A549 (cell line): Measurements from ENCODE around the gene NEURL1. TPM values are rescaled to one million over a fixed set of nuclear protein-coding genes. Genes with fewer than 3 reads are reported as not detected.

Experiments
- ATAC-seq, 2 experiments: fragments of 200-7000 bp in 1 of 2; fragments of >200 bp in 1 of 2; cut with Nextera tagmentation in 1 of 2; cut with Tn5 transposase in 1 of 2; 3 replicates each; pipeline versions ENCODE4 v1.8.0 to v1.9.1; 2018 to 2020; ENCODE audit warnings: mild to moderate bottlenecking in 1 of 2, moderate library complexity in 1 of 2
- CTCF ChIA-PET: fragments of 300-600 bp; sonication (Branson Sonifier 250); formaldehyde crosslinking; extraction: SDS; loops from one replicate; lab custom pipeline; 2021; ENCODE audit warnings: antibody characterized with exemption, inconsistent platforms; lab: Yijun Ruan, JAX
- POLR2A ChIA-PET: fragments of 350-600 bp; formaldehyde crosslinking; extraction: SDS; loops from one replicate; lab custom pipeline; 2021; ENCODE audit warnings: antibody characterized with exemption, inconsistent platforms; lab: Yijun Ruan, JAX
- DNase-seq, 2 experiments: peaks; one replicate each; pipeline versions ENCODE4 v3.0.0 to v3.0.0-alpha.2; 2011 to 2016; ENCODE audit warnings: low read depth in 1 of 2, low spot score in 1 of 2
- FAIRE-seq: peaks from 2 replicates; lab custom pipeline; 2011; peaks lifted over from hg19 to GRCh38; lab: Jason Lieb, UNC
- H3K27ac ChIP-seq, 2 experiments: fragments of >200 bp; sonication (Bioruptor Twin); formaldehyde crosslinking; 3 replicates each; pipeline ENCODE4 v1.5.1; 2016 to 2017
- H3K4me1 ChIP-seq: fragments of >200 bp; sonication (Bioruptor Twin); formaldehyde crosslinking; 3 replicates; pipeline ENCODE4 v1.6.1; 2016
- H3K4me2 ChIP-seq: fragments of >200 bp; sonication (Bioruptor Twin); formaldehyde crosslinking; 3 replicates; pipeline ENCODE4 v1.6.1; 2016
- H3K4me3 ChIP-seq: fragments of >200 bp; sonication (Bioruptor Twin); formaldehyde crosslinking; 3 replicates; pipeline ENCODE4 v1.5.1; 2016
- H3K9me3 ChIP-seq: fragments of >200 bp; sonication (Bioruptor Twin); formaldehyde crosslinking; 3 replicates; pipeline ENCODE4 v1.6.1; 2016
- CBX2 ChIP-seq: fragments of 200-600 bp; sonication (generic); IDR thresholded peaks from 2 replicates; pipeline ENCODE4 v1.6.1; 2016; ENCODE audit warnings: low read depth, mild to moderate bottlenecking, borderline replicate concordance
- CEBPB ChIP-seq, 2 experiments: fragments of >200 bp in 1 of 2; sonication (Bioruptor Twin) in 1 of 2; formaldehyde crosslinking in 1 of 2; IDR thresholded peaks; 2 replicates each; pipeline ENCODE4 v1.6.1; 2012 to 2016
- CHD2 ChIP-seq: fragments of 150-350 bp; IDR thresholded peaks from 2 replicates; pipeline ENCODE4 v1.6.1; 2014; ENCODE audit warnings: low read length; ENCODE audit not compliant: partially characterized antibody
- EHMT2 ChIP-seq: fragments of 200-600 bp; sonication (generic); IDR thresholded peaks from 2 replicates; pipeline ENCODE4 v1.6.1; 2016; ENCODE audit warnings: antibody characterized with exemption, low read depth, mild to moderate bottlenecking, moderate library complexity
- FOSB ChIP-seq: fragments of 250-450 bp; sonication (Bioruptor Pico); IDR thresholded peaks from 2 replicates; pipeline ENCODE4 v1.5.0; 2020; ENCODE audit warnings: mild to moderate bottlenecking, moderate library complexity
- FOSL2 ChIP-seq, 2 experiments: fragments of 450-650 bp in 1 of 2; fragments of >200 bp in 1 of 2; sonication (Bioruptor Twin) in 1 of 2; formaldehyde crosslinking; IDR thresholded peaks; 2 replicates each; pipeline versions ENCODE4 v1.5.0 to v1.6.1; 2016 to 2020; ENCODE audit warnings: mild to moderate bottlenecking in 1 of 2, moderate library complexity in 1 of 2
- GATA3 ChIP-seq: IDR thresholded peaks from 2 replicates; pipeline ENCODE4 v1.6.1; 2012; ENCODE audit warnings: borderline replicate concordance
- HOXA7 ChIP-seq: fragments of 250-450 bp; sonication (Bioruptor Pico); IDR thresholded peaks from 2 replicates; pipeline ENCODE4 v1.5.0; 2020; ENCODE audit warnings: mild to moderate bottlenecking, moderate library complexity
- HOXB5 ChIP-seq: fragments of 250-450 bp; sonication (Bioruptor Pico); IDR thresholded peaks from 2 replicates; pipeline ENCODE4 v1.5.0; 2020; ENCODE audit warnings: mild to moderate bottlenecking, moderate library complexity
- JUN ChIP-seq, 2 experiments: fragments of >200 bp; sonication (Bioruptor Twin); formaldehyde crosslinking; IDR thresholded peaks; 2 replicates in 1 of 2; 3 replicates in 1 of 2; pipeline ENCODE4 v1.6.1; 2016 to 2017
- KDM1A ChIP-seq: fragments of 200-600 bp; sonication (generic); IDR thresholded peaks from 2 replicates; pipeline ENCODE4 v1.6.1; 2016; ENCODE audit warnings: low read depth, mild to moderate bottlenecking
- MAFK ChIP-seq: fragments of 450-650 bp; IDR thresholded peaks from 2 replicates; pipeline ENCODE4 v1.6.1; 2014; ENCODE audit not compliant: partially characterized antibody
- MAZ ChIP-seq: fragments of 150-350 bp; IDR thresholded peaks from 2 replicates; pipeline ENCODE4 v1.6.1; 2014; ENCODE audit warnings: antibody characterized with exemption, low read depth, low read length, borderline replicate concordance
- PHF8 ChIP-seq: fragments of 200-600 bp; sonication (generic); IDR thresholded peaks from 2 replicates; pipeline ENCODE4 v1.6.1; 2016; ENCODE audit warnings: low read depth, mild to moderate bottlenecking, antibody characterized with exemption, moderate library complexity, borderline replicate concordance
- POLR2A ChIP-seq: IDR thresholded peaks from 2 replicates; pipeline ENCODE4 v1.6.1; 2012; ENCODE audit warnings: mild to moderate bottlenecking, low read length
- REST ChIP-seq: fragments of 200-600 bp; sonication (generic); IDR thresholded peaks from 2 replicates; pipeline ENCODE4 v1.6.1; 2016; ENCODE audit warnings: antibody characterized with exemption, mild to moderate bottlenecking, moderate library complexity
- SMC3 ChIP-seq: fragments of >200 bp; sonication (Bioruptor Twin); formaldehyde crosslinking; IDR thresholded peaks from 3 replicates; pipeline ENCODE4 v1.6.1; 2018; ENCODE audit warnings: inconsistent platforms
- SREBF2 ChIP-seq: fragments of 450-650 bp; IDR thresholded peaks from 2 replicates; pipeline ENCODE4 v1.6.1; 2014; ENCODE audit warnings: mild to moderate bottlenecking, moderate library complexity
- TFCP2L1 ChIP-seq: fragments of 250-450 bp; sonication (Bioruptor Pico); IDR thresholded peaks from 2 replicates; pipeline ENCODE4 v1.5.0; 2021; ENCODE audit warnings: mild to moderate bottlenecking
- TP53 ChIP-seq: fragments of 250-450 bp; sonication (Bioruptor Pico); IDR thresholded peaks from 2 replicates; pipeline ENCODE4 v1.5.0; 2021; ENCODE audit warnings: mild to moderate bottlenecking, moderate library complexity
- ZC3H11A ChIP-seq: fragments of 450-650 bp; IDR thresholded peaks from 2 replicates; pipeline ENCODE4 v1.6.1; 2014; ENCODE audit warnings: antibody characterized with exemption, mild to moderate bottlenecking
- ZNF302 ChIP-seq: fragments of 250-450 bp; sonication (Bioruptor Pico); IDR thresholded peaks from 2 replicates; pipeline ENCODE4 v1.9.0; 2021; ENCODE audit warnings: inconsistent platforms, mild to moderate bottlenecking, moderate library complexity
- WGBS: methylation state at CpG from one replicate; pipeline ENCODE4 v1.1.6; 2017; ENCODE audit errors: missing lambda C conversion rate; 5-methylcytosine and 5-hydroxymethylcytosine counted together
- polyA plus RNA-seq, 4 experiments: library from polyadenylated mRNA; depleted of rRNA in 3 of 4; stranded (reverse); fragments of >200 nt; fragmentation: RNase III in 1 of 4; extraction: RNeasy Plus Mini Kit Qiagen cat#74134 plus additional on column Dnase treatment in 1 of 4; gene quantifications; 2 replicates in 3 of 4; 3 replicates in 1 of 4; pipeline ENCODE4 v1.2.3, GENCODE V29; 2011 to 2017
- TF ChIP-seq, protein P1 (sequence below): fragments of 250-450 bp; sonication (Bioruptor Pico); IDR thresholded peaks from 2 replicates; pipeline ENCODE4 v1.5.0; 2021; ENCODE audit warnings: mild to moderate bottlenecking, moderate library complexity, borderline replicate concordance
- TF ChIP-seq, protein P2 (sequence below): IDR thresholded peaks from 2 replicates; pipeline ENCODE4 v1.6.1; 2012; ENCODE audit warnings: low read depth, borderline replicate concordance

NEURL1 gene
- polyA plus RNA-seq, 2 of the 4 experiments (the other 2 are of a cell fraction): 0.06 to 0.37 TPM

DNA sequence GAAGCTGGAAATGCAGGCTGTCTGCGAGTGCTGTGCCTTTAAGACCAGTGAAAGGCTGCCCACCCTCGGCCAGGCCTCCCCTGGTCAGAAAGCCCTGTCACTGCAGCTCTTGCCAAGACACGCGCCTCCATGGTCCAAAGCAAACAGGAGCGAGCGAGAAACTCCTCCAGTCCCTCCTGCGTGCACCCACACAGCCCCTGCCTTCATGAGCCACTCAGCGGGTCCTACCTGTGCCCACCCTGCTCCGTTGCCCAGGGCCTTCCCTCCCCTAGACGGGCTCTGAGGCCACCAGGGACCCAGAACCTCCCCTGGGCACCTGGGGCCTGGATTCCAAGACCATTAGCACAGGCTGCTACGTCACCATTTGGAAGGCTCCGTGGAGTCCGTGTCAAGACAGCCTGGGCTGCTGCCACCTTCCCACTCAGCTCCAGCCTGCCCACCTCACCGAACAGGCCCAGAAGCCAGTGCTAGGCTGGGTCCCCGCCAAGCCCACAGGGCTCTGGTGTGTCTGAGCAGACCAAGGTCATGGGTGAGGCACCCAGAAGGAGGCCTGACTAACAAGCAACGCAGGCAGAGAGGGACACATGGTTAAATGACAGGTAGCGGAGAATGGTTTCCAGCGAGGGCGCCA lies 144.5 kb downstream of the NEURL1 start:
- Histone ChIP-seq H3K4me1 (no peaks in the 10 kb centered on the region; the same call in 2 of the 3 replicates), H3K9me3 (no peaks in the 10 kb centered on the region), H3K4me2 (no peak overlapping the region), H3K27ac (no peak overlapping the region; a peak in 1 of 6 replicates), H3K4me3 (no peak overlapping the region)
- ChIA-PET POLR2A (no interaction called here), CTCF (interaction anchor here (0.6 to 2.5 kb wide), 5 partner anchors 33 to 74 kb away, joined by 3 to 12 read pairs (median 4); no protein-coding TSS in a partner anchor)
- ATAC-seq (no peak), DNase-seq (no peak), FAIRE-seq (no peak)
- WGBS: 85% methylated on average over 16 of the region's 19 CpGs
- no peak for TF ChIP-seq REST
- TF ChIP-seq MAZ: no peak
- no peak for TF ChIP-seq CHD2
- TF ChIP-seq SREBF2: no peak
- TF ChIP-seq HOXB5 (CRISPR knock-in tag): no peak
- no peak for TF ChIP-seq GATA3
- TF ChIP-seq TP53 (CRISPR knock-in tag): no peak
- no peak for TF ChIP-seq ZC3H11A

DNA sequence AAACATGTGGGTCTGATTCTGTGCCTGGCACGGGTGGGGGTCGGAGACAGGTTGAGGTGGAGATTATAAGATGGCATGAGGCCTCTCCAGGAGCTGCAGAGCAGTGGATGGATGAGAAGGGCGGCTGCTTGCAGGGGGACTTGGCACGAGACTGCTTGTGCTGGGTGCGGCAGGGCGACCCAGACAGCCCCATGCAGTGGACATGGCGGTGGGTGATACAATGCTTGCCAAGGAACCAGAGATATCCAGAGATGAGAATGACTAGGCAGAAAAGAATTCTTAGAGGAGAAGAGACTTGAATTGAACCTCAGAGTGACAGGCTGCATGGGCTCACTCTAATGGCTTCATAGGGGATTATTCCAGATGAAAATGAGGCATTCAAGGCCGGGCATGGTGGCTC lies 145.4 kb downstream of the NEURL1 start:
- 0 out of 6 replicates have a peak overlapping the region, but pooled peaks of 1 of the 2 experiments have one; percentile 32 for H3K27ac ChIP-seq
- POLR2A ChIA-PET: no interaction called here
- ATAC-seq: no peak
- no peaks in the 10 kb centered on the region for H3K9me3 ChIP-seq
- DNase-seq: no peak
- H3K4me1 ChIP-seq: no peaks in the 10 kb centered on the region; the same call in 2 of the 3 replicates
- TF ChIP-seq CEBPB (IDR thresholded peaks at IDR 0.05) (no peak), GATA3 (no peak), KDM1A (no peak)
- TF ChIP-seq, protein P1, sequence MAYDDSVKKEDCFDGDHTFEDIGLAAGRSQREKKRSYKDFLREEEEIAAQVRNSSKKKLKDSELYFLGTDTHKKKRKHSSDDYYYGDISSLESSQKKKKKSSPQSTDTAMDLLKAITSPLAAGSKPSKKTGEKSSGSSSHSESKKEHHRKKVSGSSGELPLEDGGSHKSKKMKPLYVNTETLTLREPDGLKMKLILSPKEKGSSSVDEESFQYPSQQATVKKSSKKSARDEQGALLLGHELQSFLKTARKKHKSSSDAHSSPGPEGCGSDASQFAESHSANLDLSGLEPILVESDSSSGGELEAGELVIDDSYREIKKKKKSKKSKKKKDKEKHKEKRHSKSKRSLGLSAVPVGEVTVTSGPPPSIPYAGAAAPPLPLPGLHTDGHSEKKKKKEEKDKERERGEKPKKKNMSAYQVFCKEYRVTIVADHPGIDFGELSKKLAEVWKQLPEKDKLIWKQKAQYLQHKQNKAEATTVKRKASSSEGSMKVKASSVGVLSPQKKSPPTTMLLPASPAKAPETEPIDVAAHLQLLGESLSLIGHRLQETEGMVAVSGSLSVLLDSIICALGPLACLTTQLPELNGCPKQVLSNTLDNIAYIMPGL (CRISPR knock-in tag): no peak
- TF ChIP-seq, all 56 proteins: peak for 0
- FAIRE-seq: no peak
- H3K4me2 ChIP-seq: no peak overlapping the region
- 85% methylated on average over 8 of the region's 8 CpGs for WGBS
- CTCF ChIA-PET: interaction anchor here (0.9 kb wide), 1 partner anchor 13 kb away, joined by 5 read pairs; no protein-coding TSS in a partner anchor
- no peak overlapping the region for H3K4me3 ChIP-seq

- ChIA-PET POLR2A (no interaction called here), CTCF (interaction anchor here (0.6 to 1.2 kb wide), 2 partner anchors 35 to 1169 kb away, joined by 3 read pairs; no protein-coding TSS in a partner anchor)
- Histone ChIP-seq H3K4me3 (no peak overlapping the region), H3K4me2 (no peak overlapping the region), H3K27ac (no peak overlapping the region), H3K4me1 (no peaks in the 10 kb centered on the region; the same call in 2 of the 3 replicates), H3K9me3 (no peaks in the 10 kb centered on the region)
- WGBS: 71% methylated on average over 11 of the region's 11 CpGs
- DNase-seq (no peak), FAIRE-seq (no peak), ATAC-seq (no peak)
- no peak for TF ChIP-seq SMC3
- no peak for TF ChIP-seq ZNF302
- TF ChIP-seq CBX2: no peak
- TF ChIP-seq FOSL2 (IDR thresholded peaks at IDR 0.05): no peak
- no peak for TF ChIP-seq FOSL2 (CRISPR knock-in tag; IDR thresholded peaks at IDR 0.05)
- TF ChIP-seq HOXA7 (CRISPR knock-in tag): no peak
- TF ChIP-seq, protein P2, sequence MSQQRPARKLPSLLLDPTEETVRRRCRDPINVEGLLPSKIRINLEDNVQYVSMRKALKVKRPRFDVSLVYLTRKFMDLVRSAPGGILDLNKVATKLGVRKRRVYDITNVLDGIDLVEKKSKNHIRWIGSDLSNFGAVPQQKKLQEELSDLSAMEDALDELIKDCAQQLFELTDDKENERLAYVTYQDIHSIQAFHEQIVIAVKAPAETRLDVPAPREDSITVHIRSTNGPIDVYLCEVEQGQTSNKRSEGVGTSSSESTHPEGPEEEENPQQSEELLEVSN: no peak
- TF ChIP-seq HOXB5 (CRISPR knock-in tag): no peak
- no peak for TF ChIP-seq TFCP2L1
- no peak for TF ChIP-seq EHMT2
- TF ChIP-seq MAFK: no peak
- no peak for TF ChIP-seq JUN (IDR thresholded peaks at IDR 0.05)
- TF ChIP-seq FOSB (CRISPR knock-in tag): no peak
- TF ChIP-seq PHF8: no peak
- TF ChIP-seq POLR2A: no peak
These were observed 147.1 kb downstream of the NEURL1 start for GRCh38 chr10:103640436-103641181.
